Smooth muscle cell (in vitro differentiated cells): Measurements from ENCODE around the gene CPNE7. TPM values are rescaled to one million over a fixed set of nuclear protein-coding genes. Genes with fewer than 3 reads are reported as not detected.
A peak's percentile ranks its signal among the peaks of the same experiment; 100 is the strongest.

Experiments
- DNase-seq: peaks from one replicate; lab custom pipeline; 2025; ENCODE audit not compliant: unreplicated experiment; lab: John Stamatoyannopoulos, UW
- H2AFZ ChIP-seq: fragments of 200-600 bp; sonication (generic); 2 replicates; pipeline ENCODE4 v1.6.0; 2016; ENCODE audit warnings: antibody characterized with exemption, low read depth, mild to moderate bottlenecking
- H3F3A ChIP-seq: fragments of 200-600 bp; sonication (generic); 2 replicates; pipeline ENCODE4 v1.6.0; 2017; ENCODE audit warnings: antibody characterized with exemption, low read depth
- H3K27ac ChIP-seq: fragments of 200-600 bp; sonication (generic); 2 replicates; pipeline ENCODE4 v1.5.1; 2016; ENCODE audit warnings: low read depth, mild to moderate bottlenecking
- H3K27me3 ChIP-seq: fragments of 200-600 bp; sonication (generic); 2 replicates; pipeline ENCODE4 v1.6.1; 2016; ENCODE audit warnings: low read depth, mild to moderate bottlenecking
- H3K36me3 ChIP-seq: fragments of 200-600 bp; sonication (generic); 2 replicates; pipeline ENCODE4 v1.5.1; 2016; ENCODE audit warnings: low read depth
- H3K4me1 ChIP-seq: fragments of 200-600 bp; sonication (generic); 2 replicates; pipeline ENCODE4 v1.5.1; 2016; ENCODE audit warnings: low read depth
- H3K4me2 ChIP-seq: fragments of 200-600 bp; sonication (generic); 2 replicates; pipeline ENCODE4 v1.6.0; 2016; ENCODE audit warnings: mild to moderate bottlenecking
- H3K4me3 ChIP-seq: fragments of 200-600 bp; sonication (generic); 2 replicates; pipeline ENCODE4 v1.5.1; 2016; ENCODE audit warnings: mild to moderate bottlenecking
- H3K79me2 ChIP-seq: fragments of 200-600 bp; sonication (generic); 2 replicates; pipeline ENCODE4 v1.6.0; 2016; ENCODE audit warnings: low read depth, mild to moderate bottlenecking
- H3K9ac ChIP-seq: fragments of 200-600 bp; sonication (generic); 2 replicates; pipeline ENCODE4 v1.6.0; 2016; ENCODE audit warnings: low read depth
- H3K9me3 ChIP-seq: fragments of 200-600 bp; sonication (generic); replicated peaks from 2 replicates; pipeline ENCODE4 v1.5.1; 2016; ENCODE audit warnings: low read depth
- H4K20me1 ChIP-seq: fragments of 200-600 bp; sonication (generic); 2 replicates; pipeline ENCODE4 v1.6.0; 2016; ENCODE audit warnings: low read depth
- CTCF ChIP-seq: fragments of 200-600 bp; sonication (generic); IDR thresholded peaks from 2 replicates; pipeline ENCODE4 v1.5.1; 2017; ENCODE audit warnings: borderline replicate concordance, mild to moderate bottlenecking, antibody characterized with exemption; ENCODE audit not compliant: insufficient read depth, poor library complexity, severe bottlenecking
- WGBS: methylation state at CpG from one replicate; pipeline ENCODE4 v1.1.7; 2016; ENCODE audit warnings: low lambda C conversion rate; 5-methylcytosine and 5-hydroxymethylcytosine counted together
- polyA plus RNA-seq: library from polyadenylated mRNA; unstranded; fragments of >200 nt; fragmentation: Nextera tagmentation; extraction: Ambion mirVana; gene quantifications from 2 replicates; pipeline ENCODE4 v1.2.1, GENCODE V29; 2016
- total RNA-seq: library from RNA; depleted of rRNA; stranded (reverse); fragments of >200 nt; gene quantifications from 2 replicates; pipeline ENCODE4 v1.2.3, GENCODE V29; 2014

The CPNE7 gene
- total and polyA plus RNA-seq, 2 experiments from 2014 or later: 0.14 to 0.58 TPM

GRCh38 chr16:89602952-89603590 lies 27.5 kb downstream of the CPNE7 start:
- Histone ChIP-seq H3K9ac (no peak overlapping the region), H3K36me3 (no peaks in the 10 kb centered on the region), H3K9me3 (no peaks in the 10 kb centered on the region), H3F3A (peaks cover 4% of the 10 kb centered on the region), H3K27ac (peak overlapping the region; percentile 65), H3K4me1 (peaks cover 8% of the 10 kb centered on the region), H2AFZ (no peak overlapping the region), H3K4me3 (no peak overlapping the region), H3K79me2 (no peaks in the 10 kb centered on the region), H3K27me3 (no peaks in the 10 kb centered on the region), H3K4me2 (peak overlapping the region; percentile 68), H4K20me1 (no peaks in the 10 kb centered on the region)
- 70% methylated on average over 5 of the region's 5 CpGs for WGBS
- no peak for TF ChIP-seq CTCF
- no peak for DNase-seq

GRCh38 chr16:89604764-89605163 lies 29.2 kb downstream of the CPNE7 start:
- no peak overlapping the region for H3K9ac ChIP-seq
- TF ChIP-seq CTCF: no peak
- no peak overlapping the region for H3K4me3 ChIP-seq
- H3K4me1 ChIP-seq: peaks cover 8% of the 10 kb centered on the region
- H3F3A ChIP-seq: peaks cover 4% of the 10 kb centered on the region
- no peak overlapping the region for H3K27ac ChIP-seq
- H3K9me3 ChIP-seq: no peaks in the 10 kb centered on the region
- no peak for DNase-seq
- H3K79me2 ChIP-seq: no peaks in the 10 kb centered on the region
- no peak overlapping the region for H2AFZ ChIP-seq
- no peaks in the 10 kb centered on the region for H3K27me3 ChIP-seq
- WGBS: 95% methylated on average over 15 of the region's 16 CpGs
- H3K4me2 ChIP-seq: no peak overlapping the region
- H4K20me1 ChIP-seq: no peaks in the 10 kb centered on the region
- H3K36me3 ChIP-seq: no peaks in the 10 kb centered on the region

- Histone ChIP-seq H3K9ac (no peak overlapping the region), H3K4me3 (no peak overlapping the region), H2AFZ (no peak overlapping the region), H3K36me3 (no peaks in the 10 kb centered on the region), H3K4me2 (no peak overlapping the region), H3F3A (peaks cover 4% of the 10 kb centered on the region), H3K79me2 (no peaks in the 10 kb centered on the region), H3K27ac (no peak overlapping the region), H3K4me1 (peaks cover 8% of the 10 kb centered on the region), H3K9me3 (no peaks in the 10 kb centered on the region), H3K27me3 (no peaks in the 10 kb centered on the region), H4K20me1 (no peaks in the 10 kb centered on the region)
- WGBS: 95% methylated on average over 30 of the region's 34 CpGs
- no peak for DNase-seq
- TF ChIP-seq CTCF: no peak
These were observed 29.8 kb downstream of the CPNE7 start for GRCh38 chr16:89605186-89605970.
